Calu3 (cell line): ENCODE measurements around the gene GNPTG. TPM values are rescaled to one million over a fixed set of nuclear protein-coding genes. Genes with fewer than 3 reads are reported as not detected.

Source experiments
- BruUV-seq: library from RNA; stranded (reverse); fragments of 400-500 nt; replicated peaks from 2 replicates; lab custom pipeline; 2021; lab: Mats Ljungman, UMichigan
- CTCF ChIA-PET: fragments of 300-600 bp; sonication (Branson Sonifier 250); formaldehyde crosslinking; loops from one replicate; lab custom pipeline; 2022; ENCODE audit warnings: antibody characterized with exemption; lab: Charles Lee
- DNase-seq: peaks from one replicate; pipeline ENCODE4 v3.0.0; 2022
- H3K27ac Mint-ChIP-seq: one replicate; pipeline ENCODE4 v1.8.0; 2022; ENCODE audit warnings: mixed read lengths; ENCODE audit not compliant: unreplicated experiment
- H3K27me3 Mint-ChIP-seq: one replicate; pipeline ENCODE4 v1.8.0; 2022; ENCODE audit warnings: mixed read lengths; ENCODE audit not compliant: unreplicated experiment
- H3K36me3 Mint-ChIP-seq: one replicate; pipeline ENCODE4 v1.8.0; 2022; ENCODE audit warnings: mild to moderate bottlenecking, moderate library complexity, mixed read lengths; ENCODE audit not compliant: insufficient read depth, unreplicated experiment
- H3K4me1 Mint-ChIP-seq: one replicate; pipeline ENCODE4 v1.8.0; 2022; ENCODE audit warnings: mild to moderate bottlenecking, low read depth, mixed read lengths; ENCODE audit not compliant: unreplicated experiment
- H3K4me3 Mint-ChIP-seq: one replicate; pipeline ENCODE4 v1.8.0; 2022; ENCODE audit warnings: mild to moderate bottlenecking, low read depth, moderate library complexity, mixed read lengths; ENCODE audit not compliant: unreplicated experiment
- H3K9me3 Mint-ChIP-seq: one replicate; pipeline ENCODE4 v1.8.0; 2022; ENCODE audit warnings: low read depth, mixed read lengths; ENCODE audit not compliant: unreplicated experiment
- intact Hi-C: fragments of 100-400 bp; cut with micrococcal nuclease; formaldehyde crosslinking; loops from one replicate; pipeline ENCODE4 v1.10.0; 2022; ENCODE audit not compliant: unreplicated experiment
- total RNA-seq: library from RNA; stranded (reverse); gene quantifications from 2 replicates; pipeline ENCODE4 v1.2.3, GENCODE V29; 2022
- TF ChIP-seq, protein P1 (sequence below): fragments of 200-600 bp; IDR thresholded peaks from one replicate; pipeline ENCODE4 v1.8.0; 2022; ENCODE audit warnings: antibody characterized with exemption; ENCODE audit not compliant: unreplicated experiment

GNPTG gene
- total RNA-seq, 1 experiment from 2014 or later = 63.9 TPM

DNA sequence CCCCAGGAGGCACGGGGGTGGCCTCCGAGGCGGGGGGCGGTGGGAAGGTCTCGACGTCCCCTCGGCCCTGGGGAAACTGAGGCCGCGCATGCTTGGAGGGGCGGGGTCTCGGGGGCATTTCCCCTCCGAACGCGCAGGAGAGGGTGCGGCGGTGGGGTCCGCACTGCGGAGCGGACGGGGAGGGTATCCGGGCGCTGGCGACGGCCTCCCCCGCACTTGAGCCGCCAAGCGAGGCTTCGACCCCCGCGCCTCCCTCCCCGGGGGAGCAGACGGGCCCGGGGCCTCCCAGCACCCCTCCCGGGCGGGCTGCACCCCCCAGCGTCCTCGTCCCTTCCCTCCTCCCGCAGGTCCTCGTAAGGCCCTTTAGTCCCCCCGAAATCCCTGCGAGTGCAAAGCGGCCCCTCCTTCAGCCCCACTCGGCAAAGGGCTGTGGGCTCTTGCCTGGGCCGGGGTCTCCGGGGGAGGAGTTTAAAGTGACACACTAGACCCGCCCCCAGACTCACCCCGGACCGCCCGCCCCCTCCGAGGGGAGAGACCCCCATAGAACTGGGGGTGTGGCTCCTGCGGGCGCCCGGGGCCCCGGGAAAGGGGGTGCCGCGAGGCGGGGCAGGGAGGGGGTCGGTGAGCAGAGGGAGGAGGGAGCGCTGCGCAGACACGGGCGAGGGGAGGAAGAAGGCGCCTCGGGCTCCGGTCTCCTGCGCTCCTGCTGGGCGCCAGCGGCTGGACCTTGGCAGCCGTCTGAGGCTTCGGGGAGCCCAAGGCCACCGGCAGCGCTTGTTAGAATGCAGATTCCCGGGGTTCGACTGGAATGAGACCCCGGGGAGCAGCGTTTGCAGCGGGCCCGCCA lies 17.7 kb upstream of the GNPTG start:
- H3K4me3 Mint-ChIP-seq = no peak overlapping the region
- no peak for DNase-seq
- no TSS peak for BruUV-seq
- peaks cover 32% of the 10 kb centered on the region for H3K27me3 Mint-ChIP-seq
- H3K4me1 Mint-ChIP-seq = peaks cover 8% of the 10 kb centered on the region
- H3K36me3 Mint-ChIP-seq = peaks cover 19% of the 10 kb centered on the region
- no peak overlapping the region for H3K27ac Mint-ChIP-seq
- TF ChIP-seq, protein P1, sequence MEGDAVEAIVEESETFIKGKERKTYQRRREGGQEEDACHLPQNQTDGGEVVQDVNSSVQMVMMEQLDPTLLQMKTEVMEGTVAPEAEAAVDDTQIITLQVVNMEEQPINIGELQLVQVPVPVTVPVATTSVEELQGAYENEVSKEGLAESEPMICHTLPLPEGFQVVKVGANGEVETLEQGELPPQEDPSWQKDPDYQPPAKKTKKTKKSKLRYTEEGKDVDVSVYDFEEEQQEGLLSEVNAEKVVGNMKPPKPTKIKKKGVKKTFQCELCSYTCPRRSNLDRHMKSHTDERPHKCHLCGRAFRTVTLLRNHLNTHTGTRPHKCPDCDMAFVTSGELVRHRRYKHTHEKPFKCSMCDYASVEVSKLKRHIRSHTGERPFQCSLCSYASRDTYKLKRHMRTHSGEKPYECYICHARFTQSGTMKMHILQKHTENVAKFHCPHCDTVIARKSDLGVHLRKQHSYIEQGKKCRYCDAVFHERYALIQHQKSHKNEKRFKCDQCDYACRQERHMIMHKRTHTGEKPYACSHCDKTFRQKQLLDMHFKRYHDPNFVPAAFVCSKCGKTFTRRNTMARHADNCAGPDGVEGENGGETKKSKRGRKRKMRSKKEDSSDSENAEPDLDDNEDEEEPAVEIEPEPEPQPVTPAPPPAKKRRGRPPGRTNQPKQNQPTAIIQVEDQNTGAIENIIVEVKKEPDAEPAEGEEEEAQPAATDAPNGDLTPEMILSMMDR = no peak
- H3K9me3 Mint-ChIP-seq = no peaks in the 10 kb centered on the region
- intact Hi-C loops = no loop called here
- CTCF ChIA-PET = no interaction called here

DNA sequence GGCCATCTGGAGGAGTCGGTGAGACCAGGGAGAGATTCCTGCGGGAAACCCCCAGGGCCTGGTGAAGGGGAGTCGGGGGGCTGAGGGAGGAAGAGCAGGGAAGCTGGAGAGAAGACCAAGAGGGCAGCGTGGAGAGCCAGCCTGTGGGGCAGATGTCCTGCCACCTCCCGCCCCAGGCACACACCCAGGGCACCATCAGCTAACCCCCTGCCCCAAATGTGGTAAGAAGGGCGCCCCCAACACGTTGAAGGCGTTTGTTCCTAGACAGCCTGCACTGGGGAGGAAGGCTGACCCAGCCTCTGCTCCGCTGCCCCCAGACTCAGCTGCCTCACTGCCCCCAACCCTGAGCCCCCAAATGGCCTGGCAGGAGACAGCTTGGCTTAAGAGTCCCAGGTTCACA lies 17.0 kb upstream of the GNPTG start:
- Mint-ChIP-seq H3K27me3 (peaks cover 32% of the 10 kb centered on the region), H3K4me3 (no peak overlapping the region), H3K27ac (no peak overlapping the region), H3K4me1 (peaks cover 8% of the 10 kb centered on the region), H3K9me3 (no peaks in the 10 kb centered on the region), H3K36me3 (peaks cover 19% of the 10 kb centered on the region)
- CTCF ChIA-PET = no interaction called here
- no TSS peak for BruUV-seq
- TF ChIP-seq, protein P1 = no peak
- intact Hi-C loops = no loop called here
- no peak for DNase-seq

DNA sequence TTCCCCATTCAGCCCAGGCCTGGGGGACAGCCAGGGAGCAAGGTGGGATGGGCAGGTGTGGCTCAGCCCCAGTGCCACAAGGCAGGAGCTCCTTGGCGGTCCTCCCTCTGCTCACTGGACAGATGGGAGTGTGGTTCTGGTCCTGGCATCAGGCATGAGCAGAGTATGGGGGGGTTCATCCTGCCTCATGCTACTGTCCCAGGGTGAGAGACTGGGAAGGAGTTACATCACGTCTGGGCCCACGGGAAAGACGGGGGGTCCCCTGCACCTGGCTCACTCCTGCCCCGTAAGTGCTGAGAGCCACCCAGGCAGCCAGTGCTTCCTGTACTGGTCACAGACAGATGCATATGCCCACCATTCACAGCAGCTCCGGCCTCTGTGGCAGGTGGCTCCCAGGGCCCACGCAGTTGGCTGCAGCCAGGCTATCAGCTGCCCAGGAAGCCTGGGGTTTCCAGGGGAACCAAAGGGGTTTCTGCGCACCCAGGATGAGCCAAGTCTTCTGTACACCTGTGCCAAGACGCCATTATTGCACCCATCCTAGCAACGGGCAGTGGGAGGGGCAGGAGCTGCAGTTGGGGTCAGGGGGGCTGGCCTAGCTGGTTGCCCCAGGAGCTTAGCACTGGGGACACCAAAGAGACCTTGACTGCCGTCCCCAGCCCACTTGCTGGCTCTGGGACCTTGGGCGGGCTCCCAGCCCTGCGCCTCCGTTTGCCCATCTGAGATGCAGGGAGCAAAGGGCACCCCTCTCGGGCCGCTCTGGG lies 16.3 kb upstream of the GNPTG start:
- H3K4me3 Mint-ChIP-seq = no peak overlapping the region
- no peaks in the 10 kb centered on the region for H3K9me3 Mint-ChIP-seq
- TF ChIP-seq, protein P1 = no peak
- H3K27ac Mint-ChIP-seq = no peak overlapping the region
- H3K36me3 Mint-ChIP-seq = peaks cover 19% of the 10 kb centered on the region
- CTCF ChIA-PET = no interaction called here
- peaks cover 8% of the 10 kb centered on the region for H3K4me1 Mint-ChIP-seq
- BruUV-seq = no TSS peak
- intact Hi-C loops = no loop called here
- no peak for DNase-seq
- H3K27me3 Mint-ChIP-seq = peaks cover 32% of the 10 kb centered on the region

DNA sequence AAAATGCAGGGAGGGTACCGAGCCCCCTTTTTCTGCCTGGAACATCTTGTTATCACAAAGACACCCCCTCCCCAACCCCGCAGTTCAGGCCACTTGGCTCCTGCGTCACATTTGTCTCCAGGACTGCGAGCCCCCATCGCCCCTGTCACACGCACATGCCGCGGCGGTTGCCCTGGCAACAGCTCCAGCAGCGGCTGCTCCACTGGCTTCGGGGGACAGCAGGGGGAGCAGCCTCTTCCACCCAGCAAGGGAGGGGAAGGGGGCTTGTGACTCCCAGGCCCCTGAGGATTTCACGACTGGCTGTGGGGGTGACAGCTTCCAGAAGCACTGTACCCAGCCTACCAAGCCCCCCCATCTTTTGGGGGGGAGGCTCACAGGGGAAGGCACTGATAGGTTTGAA lies 15.7 kb upstream of the GNPTG start:
- Mint-ChIP-seq H3K4me1 (peaks cover 8% of the 10 kb centered on the region), H3K36me3 (peaks cover 18% of the 10 kb centered on the region), H3K27me3 (peaks cover 32% of the 10 kb centered on the region), H3K4me3 (no peak overlapping the region), H3K27ac (no peak overlapping the region), H3K9me3 (no peaks in the 10 kb centered on the region)
- no peak for DNase-seq
- TF ChIP-seq, protein P1 = no peak
- CTCF ChIA-PET = no interaction called here
- BruUV-seq = no TSS peak
- intact Hi-C loops = no loop called here
